GM19324 (cell line): Measurements from ENCODE around the gene NAA35.
"Not testable (repeated sequence)": the region's sequence is repeated elsewhere in the genome, so short reads cannot be mapped to it uniquely, and the experiment has no call there.

Experiments
- ATAC-seq: cut with Tn5 transposase; IDR thresholded peaks from one replicate; pipeline ENCODE4 v1.9.1; 2021; ENCODE audit warnings: mild to moderate bottlenecking, moderate library complexity; ENCODE audit not compliant: unreplicated experiment, low FRiP score

NAA35 gene

DNA sequence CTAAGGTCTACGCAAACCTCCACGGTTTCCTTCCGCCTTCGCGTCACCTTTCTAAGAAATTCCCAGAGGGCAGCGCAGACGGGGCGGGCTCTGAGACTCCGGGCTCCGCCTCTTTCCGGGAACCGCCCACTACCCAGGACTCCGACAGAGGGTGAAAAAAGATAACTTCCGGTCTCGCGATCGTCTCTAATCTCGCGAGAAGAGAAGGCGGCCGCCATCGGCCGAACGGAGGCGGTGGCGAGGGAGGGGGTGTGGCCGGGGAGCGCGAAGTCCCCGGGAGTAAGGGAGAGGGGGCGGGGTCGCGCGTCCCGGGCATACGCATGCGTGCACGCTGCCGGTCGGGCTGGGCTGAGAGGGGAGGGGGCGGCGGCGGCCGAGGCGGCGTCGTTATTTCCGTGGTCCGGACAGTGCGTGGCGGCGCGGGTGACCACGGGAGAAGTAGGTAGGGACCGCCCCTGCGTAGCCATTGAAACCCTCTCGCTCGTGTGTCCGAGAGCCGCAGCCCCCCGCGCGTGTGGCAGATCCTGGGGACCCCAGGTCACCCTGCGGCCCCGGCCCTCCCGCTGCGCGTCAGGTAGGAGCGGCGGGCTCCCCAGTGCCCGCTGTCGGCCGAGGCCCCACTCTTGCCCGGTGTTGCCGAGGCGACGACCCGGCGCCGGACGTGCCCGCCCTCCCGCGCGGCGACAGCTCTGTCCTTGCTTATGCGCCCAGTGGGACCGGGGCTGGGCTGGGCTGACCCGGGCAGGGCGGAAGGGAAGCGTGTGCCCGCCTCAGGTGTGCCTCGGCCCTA lies at the start of gene NAA35:
Gene NAA35 (plus strand): TSS at position 315 of the 790 bp plus-strand sequence. CDS start 1,014 bp downstream, outside the sequence.
- ATAC-seq, result peak; percentile 94

DNA sequence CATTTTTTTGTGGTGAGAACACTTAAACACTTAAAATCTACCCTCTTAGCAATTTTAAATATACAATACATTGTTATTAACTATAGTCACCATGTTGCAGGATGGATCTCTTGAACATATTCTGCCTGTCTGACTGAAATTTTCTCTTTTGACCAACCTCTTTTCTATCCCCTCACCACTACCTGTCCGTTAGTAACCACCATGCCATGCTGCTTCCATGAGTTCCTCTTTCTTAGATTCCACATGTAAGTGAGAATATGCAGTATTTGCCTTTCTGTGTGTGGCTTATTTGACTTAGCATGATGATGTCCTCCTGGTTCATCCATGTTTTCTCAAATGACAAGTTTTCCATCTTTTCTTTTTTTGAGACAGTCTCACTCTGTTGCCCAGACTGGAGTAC lies 48.5 kb upstream of the NAA35 start:
- ATAC-seq, result no peak

DNA sequence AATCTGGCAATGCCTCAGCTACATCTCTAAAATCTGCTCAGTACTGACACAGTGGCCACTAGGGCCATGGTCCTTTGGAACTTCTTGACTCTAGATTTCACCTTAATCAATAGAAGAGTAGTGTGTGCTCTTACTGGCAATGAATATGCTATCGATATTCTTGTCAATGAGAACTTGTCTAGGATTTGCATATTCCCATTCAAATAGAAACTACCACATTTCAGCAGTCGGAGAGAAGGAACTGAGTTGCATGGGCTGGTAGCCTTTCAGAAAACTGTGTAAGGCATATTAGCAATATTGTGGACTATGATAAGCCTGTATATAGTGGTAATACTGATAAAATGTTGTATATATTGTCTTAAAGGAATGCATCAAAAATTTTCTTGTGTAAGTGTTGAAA lies 45.3 kb upstream of the NAA35 start:
- no peak for ATAC-seq

DNA sequence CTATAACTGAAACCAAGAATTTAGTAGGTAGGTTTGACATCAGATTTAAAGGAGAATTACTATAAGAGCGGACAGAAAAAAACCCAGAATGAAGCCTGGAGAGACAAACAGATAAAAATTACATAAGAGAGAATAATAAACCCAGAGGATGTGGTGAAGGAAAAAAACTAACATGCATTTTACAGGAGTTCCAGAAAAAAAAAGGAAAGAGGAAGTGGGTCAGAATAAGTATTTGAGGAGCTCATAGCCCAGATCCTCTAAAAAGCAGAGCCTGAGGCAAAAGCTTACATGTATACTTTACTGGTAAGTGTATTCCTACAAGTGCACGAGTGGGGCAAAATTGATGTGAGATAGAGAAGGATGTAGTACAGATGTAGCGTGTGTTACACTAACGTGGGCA lies 43.1 kb upstream of the NAA35 start:
- ATAC-seq, result no peak

DNA sequence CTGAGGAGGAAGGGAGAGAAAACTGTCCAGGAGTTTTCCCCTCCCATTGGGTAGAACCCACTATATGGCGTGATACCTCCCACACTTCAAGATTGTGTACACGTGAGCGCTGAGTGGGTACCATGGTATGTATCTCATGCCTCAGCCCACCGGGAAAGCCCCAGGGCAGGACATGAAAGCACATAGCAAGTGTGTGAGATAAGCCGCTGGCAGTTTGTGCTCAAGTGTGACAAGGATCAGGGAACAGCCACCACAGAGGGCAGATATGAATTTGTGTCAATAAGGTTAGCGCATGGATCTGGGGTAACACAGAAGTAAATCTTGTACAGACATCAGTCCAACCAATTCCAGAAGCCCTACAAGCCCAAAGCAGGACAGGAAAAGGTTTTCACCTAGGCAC lies 42.6 kb upstream of the NAA35 start:
- ATAC-seq, result no peak

DNA sequence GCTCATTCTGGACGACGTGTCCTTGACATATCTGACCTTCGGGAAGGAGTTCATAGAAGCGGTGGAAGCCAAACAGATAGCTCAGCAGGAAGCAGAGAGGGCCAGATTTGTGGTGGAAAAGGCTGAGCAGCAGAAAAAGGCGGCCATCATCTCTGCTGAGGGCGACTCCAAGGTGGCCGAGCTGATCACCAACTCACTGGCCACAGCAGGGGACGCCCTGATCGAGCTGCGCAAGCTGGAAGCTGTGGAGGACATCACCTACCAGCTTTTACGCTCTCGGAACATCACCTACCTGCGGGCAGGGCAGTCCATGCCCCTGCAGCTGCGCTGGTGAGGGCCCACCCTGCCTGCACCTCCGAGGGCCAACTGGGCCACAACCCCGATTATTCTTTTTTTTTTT lies 41.6 kb upstream of the NAA35 start:
- ATAC-seq, result no peak

DNA sequence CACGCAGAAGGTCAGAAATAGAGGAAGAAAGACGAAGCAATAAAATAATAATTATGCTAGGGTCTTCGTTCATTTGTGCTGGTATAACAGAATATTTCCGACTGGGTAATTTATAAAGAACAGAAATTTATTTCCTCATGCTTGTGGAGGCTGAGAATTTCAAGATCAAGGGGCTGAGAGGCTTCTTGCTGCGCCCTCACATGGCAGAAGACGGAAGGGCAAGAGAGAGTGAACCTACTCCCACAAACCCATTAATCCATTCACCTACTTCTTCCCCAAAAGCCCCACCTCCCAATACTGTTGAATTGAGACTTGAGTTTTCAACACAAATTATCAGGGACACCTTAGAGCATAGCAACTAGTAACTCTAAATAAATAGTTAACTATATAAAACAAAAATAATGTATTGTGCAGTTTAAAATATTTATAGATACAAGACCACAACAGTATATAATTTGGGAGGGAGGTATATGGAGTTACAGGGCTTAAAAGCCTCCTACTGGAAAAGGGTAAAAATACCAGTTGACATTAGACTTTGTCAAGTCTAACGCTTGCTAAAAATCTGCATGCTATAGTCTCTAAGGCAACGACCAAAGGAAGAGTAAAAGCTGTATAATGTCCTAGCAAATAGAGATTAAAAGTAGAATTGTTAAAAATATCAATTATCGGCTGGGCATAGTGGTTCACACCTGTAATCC lies 40.3 kb upstream of the NAA35 start:
- no peak for ATAC-seq

DNA sequence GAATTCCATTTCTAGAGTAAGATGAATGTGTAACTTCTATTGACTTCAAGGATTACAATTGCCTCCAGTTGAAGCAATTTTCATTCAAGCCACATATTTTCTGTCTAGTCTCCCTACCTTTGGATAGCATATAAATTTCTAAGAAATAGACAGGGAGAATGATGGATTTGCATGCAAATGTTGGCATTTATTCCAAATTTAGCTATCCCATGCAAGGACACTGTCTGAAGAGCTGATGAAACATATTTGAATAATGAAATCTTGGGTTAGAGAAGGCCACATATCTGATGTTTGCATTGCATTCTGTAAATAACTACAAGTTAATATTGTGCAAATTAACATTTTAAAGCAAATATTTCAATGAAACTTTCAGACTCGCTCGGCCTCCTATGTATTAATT lies 36.0 kb upstream of the NAA35 start:
- no peak for ATAC-seq

DNA sequence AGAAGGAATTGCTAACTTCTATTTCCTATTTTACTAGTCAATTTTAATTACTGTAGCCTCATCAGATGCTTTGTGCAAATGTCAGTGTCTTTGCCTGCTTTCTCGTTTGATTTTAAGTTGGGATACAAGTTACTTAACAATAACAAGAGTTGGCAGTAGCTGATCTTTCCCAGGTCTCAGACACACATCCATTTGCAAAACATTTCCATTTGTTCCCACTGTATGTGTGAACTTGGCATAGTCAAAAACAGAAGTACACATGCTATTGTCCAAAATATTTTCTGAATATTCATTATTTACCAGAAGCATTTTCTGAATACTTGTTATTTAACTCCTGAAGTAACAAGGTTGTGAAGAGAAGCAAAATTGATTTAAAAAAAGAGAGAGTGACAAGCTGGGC lies 35.0 kb upstream of the NAA35 start:
- ATAC-seq, result no peak

DNA sequence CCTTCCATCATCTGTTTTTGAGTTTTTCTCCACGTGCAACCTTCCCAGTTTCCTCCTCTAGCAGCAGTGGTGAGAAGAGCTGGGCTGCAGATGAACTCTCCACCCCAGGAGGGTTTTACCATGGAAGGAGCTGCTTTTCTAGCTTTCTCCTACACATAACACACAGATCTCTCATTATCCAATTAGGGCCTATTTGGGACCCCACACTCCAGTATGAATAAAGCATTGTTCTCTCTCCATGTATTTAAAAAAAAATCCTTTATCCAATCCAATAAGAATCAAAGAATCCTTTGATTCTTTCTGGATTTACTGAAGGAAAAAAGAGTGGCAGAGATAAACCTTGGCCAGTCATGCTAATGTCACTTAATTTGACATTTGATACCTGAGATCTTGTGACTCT lies 31.6 kb upstream of the NAA35 start:
- no peak for ATAC-seq

DNA sequence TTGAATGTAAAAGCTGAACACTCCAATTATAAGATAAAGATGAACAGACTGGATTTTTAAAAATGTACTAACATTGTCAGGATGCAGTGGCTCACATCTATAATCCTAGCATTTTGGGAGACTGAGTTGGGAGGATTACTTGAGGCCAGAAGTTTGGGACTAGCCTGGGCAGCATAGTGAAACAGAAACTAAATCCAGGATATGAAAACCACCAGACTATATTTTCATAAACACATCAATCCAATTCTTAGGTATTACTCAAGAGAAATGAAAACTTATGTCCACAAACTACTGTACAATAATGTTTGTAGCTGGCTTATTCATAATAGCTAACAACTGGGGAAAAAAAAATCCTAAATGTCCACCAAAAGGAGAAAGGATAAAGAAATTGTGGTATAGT lies 26.8 kb upstream of the NAA35 start:
- ATAC-seq, result no peak

DNA sequence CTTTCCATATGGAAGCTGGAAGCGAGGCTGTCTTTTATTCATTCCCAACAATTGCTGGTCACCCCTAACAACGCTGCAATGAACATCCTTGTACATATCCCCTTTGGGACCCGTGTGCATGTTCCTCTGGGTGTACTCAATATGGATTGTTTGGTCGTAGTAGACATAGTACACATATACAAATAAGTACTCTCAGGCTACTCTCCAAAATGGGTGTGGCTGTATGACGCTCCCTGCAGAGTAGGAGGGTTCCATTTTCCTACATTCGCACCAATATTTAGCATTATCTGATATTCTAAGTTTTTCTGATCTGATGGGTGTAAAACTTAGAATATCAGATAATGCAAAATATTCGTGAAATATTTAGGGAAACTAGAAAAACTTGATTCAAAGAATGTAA lies 23.2 kb upstream of the NAA35 start:
- no peak for ATAC-seq

DNA sequence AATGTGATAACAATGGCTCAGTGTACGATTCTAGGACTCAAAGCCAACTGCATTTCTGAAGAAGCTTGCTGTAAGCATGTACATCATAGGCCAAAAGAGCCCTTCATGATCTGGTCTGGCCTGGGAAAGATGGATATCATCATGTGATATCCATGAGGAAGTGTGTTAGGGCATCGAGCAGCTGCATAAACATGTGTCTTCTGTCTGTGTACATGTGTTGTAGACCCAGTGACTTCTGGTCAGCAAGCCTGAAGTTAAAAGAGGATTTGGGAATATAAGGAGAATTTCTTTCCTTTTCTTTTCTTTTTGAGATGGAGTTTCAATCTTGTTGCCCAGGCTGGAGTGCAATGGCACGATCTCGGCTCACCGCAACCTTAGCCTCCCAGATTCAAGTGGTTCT lies 15.5 kb upstream of the NAA35 start:
- ATAC-seq, result no peak

DNA sequence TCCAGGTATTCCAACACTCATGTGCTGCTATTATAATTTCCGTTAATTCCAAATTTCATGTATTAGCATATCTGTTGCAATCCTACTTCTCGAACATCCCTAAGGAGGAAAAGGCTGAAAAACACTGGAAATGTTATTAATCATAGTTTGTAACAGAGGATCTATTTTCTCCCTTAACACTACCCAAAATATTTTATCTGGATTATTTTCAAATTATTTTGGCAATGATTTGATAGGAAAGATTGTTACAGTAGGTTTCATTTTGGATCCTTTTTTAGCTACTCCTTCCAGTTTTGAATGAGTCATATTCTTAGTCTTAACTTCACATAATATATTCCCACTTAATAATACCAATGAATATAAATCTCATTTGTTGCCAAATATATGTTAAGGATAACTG lies 13.9 kb upstream of the NAA35 start:
- no peak for ATAC-seq

DNA sequence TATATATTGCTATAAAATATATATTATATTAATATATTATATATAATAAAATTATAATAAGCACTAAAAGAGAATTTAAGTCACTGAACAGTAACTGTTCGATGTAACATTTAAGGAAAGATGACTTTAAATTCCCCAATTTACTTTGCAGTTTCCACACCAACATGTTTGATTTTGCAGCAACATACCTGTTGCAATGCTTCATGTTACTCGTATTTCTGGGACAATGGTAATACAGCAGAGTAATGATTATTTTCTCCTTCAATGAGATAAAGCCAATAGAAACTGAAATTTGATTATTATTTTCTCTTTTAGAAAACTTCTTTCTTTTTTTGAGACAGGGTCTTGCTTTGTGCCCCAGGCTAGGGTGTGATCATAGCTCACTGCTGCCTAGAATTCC lies 9.5 kb upstream of the NAA35 start:
- no peak for ATAC-seq

DNA sequence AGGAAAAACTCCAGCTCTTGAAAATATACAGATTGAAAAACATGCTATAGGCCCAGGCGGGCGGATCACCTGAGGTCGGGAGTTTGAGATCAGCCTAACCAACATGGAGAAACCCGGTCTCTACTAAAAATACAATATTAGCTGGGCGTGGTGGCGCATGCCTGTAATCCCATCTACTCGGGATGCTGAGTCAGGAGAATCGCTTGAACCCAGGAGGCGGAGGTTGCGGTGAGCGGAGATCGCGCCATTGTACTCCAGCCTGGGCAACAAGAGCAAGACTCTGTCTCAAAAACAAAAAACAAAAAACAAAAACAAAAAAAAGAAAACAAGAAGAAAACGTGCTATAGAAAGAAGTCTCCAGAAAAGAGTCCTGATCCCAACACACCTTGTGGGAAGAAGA lies 5.0 kb upstream of the NAA35 start:
- ATAC-seq, result not testable (repeated sequence)

DNA sequence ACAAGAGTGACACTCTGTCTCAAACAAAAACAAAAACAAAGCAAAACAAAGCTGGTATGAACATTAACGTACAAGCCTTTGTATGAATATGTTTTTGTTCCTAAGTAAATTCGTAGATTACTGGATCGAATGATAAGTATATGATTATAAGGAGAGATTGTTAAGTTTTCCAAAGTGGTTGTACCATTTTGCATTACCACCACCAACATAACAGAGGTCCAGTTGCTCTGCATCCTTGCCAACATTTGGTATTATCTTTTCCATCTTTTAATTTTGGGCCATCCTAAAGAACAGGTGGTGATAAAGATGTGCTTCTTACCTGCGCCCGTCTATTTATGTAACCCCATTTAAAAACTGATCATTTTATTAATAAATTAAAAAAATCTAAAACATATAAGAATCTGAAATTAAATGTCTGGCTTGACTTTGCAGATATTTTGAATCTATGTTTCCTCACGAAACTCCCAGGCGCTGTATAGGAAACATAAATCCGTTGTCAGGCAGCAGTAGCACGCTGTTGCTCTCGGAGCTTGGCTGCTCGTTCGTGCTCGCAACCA lies 593 bp upstream of the NAA35 start:
- ATAC-seq, result no peak

DNA sequence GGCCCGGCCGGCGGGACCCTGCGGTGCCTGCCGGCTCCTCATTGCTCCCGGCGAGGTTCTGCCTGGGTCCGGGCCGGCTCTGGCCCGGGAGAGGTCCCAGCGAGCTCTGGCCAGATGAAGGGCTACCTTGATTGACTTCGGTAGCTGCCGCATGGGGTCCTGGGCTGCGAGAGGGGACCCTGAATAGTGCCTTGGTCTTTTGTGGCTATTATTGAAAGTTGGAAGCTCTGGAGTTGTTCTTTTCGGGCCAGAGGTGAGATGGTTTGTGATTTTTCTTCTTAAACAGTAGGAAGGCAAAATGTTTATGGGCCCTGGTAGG lies 635 bp downstream of the NAA35 start:
- no peak for ATAC-seq

DNA sequence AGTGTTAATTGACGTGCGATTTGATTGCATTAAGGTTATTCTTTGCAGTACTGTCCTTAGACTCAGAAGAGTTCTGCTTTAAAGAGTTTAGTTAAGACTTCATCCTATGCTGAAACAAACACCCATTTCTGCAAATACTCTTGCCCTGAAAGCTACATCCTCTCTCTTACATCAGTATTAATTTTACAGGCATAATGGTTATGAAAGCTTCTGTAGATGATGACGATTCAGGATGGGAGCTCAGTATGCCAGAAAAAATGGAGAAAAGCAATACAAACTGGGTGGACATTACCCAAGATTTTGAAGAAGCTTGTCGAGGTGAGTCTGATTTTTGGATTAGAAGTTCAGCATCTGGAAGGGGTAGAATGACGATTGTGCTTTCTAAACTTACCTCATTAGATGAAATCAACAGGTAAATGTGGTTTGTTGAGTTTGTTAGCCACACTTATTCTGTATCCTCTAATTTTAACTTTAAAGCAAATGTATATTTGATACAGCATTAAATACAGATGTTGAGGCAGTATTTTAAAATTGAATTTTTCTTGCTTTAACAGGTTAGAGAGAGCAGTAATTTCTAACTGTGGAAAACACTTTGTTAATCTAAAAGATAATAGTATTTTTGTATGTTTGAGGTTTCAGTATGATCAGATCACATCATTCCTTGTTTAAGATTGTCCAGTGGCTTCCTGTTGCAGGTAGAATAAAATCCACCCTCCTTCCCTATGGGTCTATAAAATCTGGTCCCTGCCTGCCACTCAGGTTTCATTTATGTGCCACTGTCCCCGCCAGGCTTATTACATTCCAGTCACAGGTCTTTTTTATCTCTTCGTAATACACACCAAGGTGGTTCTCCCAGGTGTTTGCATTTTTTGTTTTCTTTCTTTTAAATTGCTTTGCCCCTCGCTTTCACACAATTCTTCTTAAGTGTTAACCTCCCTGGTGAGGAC lies 1.3 kb downstream of the NAA35 start:
- no peak for ATAC-seq

DNA sequence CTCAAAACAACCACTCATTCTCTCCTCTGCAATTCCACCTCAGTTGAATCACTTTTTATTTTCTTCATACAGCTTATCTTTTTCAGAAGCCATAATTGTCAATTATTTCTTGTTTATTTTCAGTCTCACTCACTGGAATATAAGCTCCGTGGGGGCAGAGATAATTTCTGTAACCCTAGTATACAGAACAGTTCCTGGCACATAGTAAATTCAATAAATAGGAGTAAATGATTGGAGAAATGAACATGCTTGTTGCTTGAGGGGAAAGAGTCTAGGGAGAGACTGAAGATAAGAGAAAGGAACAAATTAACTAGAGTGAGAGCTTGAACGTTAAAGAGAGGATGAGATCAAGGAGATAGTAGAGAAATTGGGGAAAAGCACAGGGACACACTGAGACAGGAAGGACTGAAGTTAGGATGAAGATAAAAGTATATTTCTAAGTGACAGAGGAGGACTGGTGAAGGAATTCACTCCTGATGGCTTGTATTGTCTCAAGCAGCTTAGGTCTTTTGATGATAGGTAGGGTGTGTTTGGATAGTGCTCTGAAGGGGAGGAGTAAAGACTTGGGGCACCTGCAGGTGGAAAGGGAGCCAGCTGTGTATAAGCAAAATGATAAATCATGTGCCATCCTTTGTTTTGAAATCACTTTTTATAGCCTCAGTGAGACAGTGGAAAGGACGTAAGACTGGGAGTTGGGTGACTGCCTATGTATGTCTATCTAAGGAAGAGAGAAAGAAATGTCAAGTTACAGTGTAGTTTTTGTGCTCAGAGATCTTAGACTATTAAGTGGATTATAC lies 2.2 kb downstream of the NAA35 start:
- ATAC-seq, result no peak
